PC-3 (cell line): ENCODE measurements around the gene CACNA1C.

Experiments
- EZH2 ChIP-seq: fragments of 300-600 bp; sonication (generic); IDR thresholded peaks from one replicate; pipeline ENCODE4 v1.6.1; 2017; ENCODE audit warnings: antibody characterized with exemption, mild to moderate bottlenecking, low read length; ENCODE audit not compliant: unreplicated experiment
- EZH2phosphoT487 ChIP-seq: fragments of 300-600 bp; sonication (generic); IDR thresholded peaks from 2 replicates; pipeline ENCODE4 v1.6.1; 2018; ENCODE audit warnings: mild to moderate bottlenecking, antibody characterized with exemption, low read length, borderline replicate concordance
- TF ChIP-seq, protein P1 (sequence below): fragments of 300-600 bp; sonication (generic); conservative IDR thresholded peaks from 2 replicates; pipeline ENCODE4 v1.5.1; 2017; ENCODE audit warnings: antibody characterized with exemption, low read depth, mild to moderate bottlenecking, low read length

DNA sequence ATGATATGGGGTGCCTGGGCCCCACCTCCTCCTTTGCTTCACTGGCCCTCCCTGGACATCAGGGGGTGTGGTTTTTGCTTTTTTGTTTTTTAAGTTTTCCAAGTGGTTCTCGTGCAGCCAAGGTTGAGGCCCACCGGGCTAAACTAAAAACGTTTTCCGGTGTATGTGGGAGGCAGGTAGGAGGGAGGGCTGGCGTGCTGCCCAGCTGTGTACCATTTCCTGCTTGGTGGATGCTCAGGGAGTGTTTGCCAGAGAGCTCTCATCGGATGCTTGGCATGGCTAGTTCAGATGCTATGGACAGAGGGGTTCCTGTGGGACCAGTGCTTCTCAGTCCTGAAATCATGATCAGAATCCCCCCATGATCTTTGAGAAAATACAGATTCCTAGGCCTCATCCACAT lies 246.4 kb downstream of the CACNA1C start:
- TF ChIP-seq, protein P1, sequence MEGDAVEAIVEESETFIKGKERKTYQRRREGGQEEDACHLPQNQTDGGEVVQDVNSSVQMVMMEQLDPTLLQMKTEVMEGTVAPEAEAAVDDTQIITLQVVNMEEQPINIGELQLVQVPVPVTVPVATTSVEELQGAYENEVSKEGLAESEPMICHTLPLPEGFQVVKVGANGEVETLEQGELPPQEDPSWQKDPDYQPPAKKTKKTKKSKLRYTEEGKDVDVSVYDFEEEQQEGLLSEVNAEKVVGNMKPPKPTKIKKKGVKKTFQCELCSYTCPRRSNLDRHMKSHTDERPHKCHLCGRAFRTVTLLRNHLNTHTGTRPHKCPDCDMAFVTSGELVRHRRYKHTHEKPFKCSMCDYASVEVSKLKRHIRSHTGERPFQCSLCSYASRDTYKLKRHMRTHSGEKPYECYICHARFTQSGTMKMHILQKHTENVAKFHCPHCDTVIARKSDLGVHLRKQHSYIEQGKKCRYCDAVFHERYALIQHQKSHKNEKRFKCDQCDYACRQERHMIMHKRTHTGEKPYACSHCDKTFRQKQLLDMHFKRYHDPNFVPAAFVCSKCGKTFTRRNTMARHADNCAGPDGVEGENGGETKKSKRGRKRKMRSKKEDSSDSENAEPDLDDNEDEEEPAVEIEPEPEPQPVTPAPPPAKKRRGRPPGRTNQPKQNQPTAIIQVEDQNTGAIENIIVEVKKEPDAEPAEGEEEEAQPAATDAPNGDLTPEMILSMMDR, result no peak
- TF ChIP-seq EZH2, result no peak
- no peak for TF ChIP-seq EZH2phosphoT487
